ENCODE results near the gene FNIP2. TPM values are rescaled to one million over a fixed set of nuclear protein-coding genes. Genes with fewer than 3 reads are reported as not detected.

The FNIP2 gene
- total RNA-seq, 1 donor from 2014 or later = 56.0 TPM

DNA sequence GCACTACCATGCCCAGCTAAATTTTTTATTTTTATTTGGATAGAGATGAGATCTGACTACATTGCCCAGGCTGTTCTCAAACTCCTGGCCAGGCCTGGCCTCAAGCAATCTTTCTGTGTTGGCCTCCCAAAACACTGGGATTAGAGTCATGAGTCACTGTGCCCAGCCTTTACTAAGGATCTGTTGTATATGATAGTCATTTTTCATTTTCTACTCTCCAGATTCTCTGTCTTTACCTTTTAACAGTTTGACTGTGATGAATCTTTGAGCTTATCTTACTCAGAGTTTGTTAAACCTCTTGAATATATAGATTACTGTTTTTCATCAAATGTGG is 161.8 kb downstream of the FNIP2 start:
- no peaks in the 10 kb centered on the region for H3K27me3 Mint-ChIP-seq
- peaks cover 2% of the 10 kb centered on the region for H3K36me3 Mint-ChIP-seq (ENCODE audit: insufficient read depth)
- H3K27ac Mint-ChIP-seq = no peak overlapping the region

DNA sequence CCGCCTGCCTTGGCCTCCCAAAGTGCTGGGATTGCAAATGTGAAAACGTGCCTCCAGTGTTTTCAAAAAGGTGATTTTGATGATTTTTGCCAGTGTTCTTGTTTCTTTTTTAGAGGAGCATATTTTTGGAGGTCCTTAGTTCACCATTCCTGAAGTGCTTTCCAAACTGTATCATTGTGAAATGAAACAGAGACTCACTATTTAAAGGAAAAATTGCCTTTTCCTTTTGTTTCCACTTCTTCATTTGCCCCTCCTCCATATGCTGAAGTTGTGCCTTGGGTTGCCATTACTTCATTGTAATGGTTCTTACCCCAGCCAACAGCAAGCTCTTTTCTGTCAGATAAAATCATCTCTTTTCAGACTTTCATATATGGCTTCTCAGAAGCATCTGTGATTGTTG is 164.4 kb downstream of the FNIP2 start:
- Mint-ChIP-seq H3K9me3 (ENCODE audit: low read depth) (peaks cover 4% of the 10 kb centered on the region), H3K36me3 (ENCODE audit: insufficient read depth) (peaks cover 2% of the 10 kb centered on the region), H3K27me3 (no peaks in the 10 kb centered on the region), H3K4me3 (ENCODE audit: low read depth) (no peak overlapping the region), H3K4me1 (ENCODE audit: low read depth) (no peaks in the 10 kb centered on the region), H3K27ac (no peak overlapping the region)
- TF ChIP-seq, protein P1, sequence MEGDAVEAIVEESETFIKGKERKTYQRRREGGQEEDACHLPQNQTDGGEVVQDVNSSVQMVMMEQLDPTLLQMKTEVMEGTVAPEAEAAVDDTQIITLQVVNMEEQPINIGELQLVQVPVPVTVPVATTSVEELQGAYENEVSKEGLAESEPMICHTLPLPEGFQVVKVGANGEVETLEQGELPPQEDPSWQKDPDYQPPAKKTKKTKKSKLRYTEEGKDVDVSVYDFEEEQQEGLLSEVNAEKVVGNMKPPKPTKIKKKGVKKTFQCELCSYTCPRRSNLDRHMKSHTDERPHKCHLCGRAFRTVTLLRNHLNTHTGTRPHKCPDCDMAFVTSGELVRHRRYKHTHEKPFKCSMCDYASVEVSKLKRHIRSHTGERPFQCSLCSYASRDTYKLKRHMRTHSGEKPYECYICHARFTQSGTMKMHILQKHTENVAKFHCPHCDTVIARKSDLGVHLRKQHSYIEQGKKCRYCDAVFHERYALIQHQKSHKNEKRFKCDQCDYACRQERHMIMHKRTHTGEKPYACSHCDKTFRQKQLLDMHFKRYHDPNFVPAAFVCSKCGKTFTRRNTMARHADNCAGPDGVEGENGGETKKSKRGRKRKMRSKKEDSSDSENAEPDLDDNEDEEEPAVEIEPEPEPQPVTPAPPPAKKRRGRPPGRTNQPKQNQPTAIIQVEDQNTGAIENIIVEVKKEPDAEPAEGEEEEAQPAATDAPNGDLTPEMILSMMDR (IDR thresholded peaks at IDR 0.05; ENCODE audit: unreplicated experiment) = no peak
- no peak for DNase-seq (ENCODE audit: low spot score, unreplicated experiment)

More for the DNA sequence above, 161.8 kb downstream of the FNIP2 start:
- Mint-ChIP-seq H3K4me1 (ENCODE audit: low read depth) (no peaks in the 10 kb centered on the region), H3K9me3 (ENCODE audit: low read depth) (peaks cover 4% of the 10 kb centered on the region), H3K4me3 (ENCODE audit: low read depth) (no peak overlapping the region)
- no peak for DNase-seq (ENCODE audit: low spot score, unreplicated experiment)
- TF ChIP-seq, protein P1 (IDR thresholded peaks at IDR 0.05; ENCODE audit: unreplicated experiment) = no peak

DNA sequence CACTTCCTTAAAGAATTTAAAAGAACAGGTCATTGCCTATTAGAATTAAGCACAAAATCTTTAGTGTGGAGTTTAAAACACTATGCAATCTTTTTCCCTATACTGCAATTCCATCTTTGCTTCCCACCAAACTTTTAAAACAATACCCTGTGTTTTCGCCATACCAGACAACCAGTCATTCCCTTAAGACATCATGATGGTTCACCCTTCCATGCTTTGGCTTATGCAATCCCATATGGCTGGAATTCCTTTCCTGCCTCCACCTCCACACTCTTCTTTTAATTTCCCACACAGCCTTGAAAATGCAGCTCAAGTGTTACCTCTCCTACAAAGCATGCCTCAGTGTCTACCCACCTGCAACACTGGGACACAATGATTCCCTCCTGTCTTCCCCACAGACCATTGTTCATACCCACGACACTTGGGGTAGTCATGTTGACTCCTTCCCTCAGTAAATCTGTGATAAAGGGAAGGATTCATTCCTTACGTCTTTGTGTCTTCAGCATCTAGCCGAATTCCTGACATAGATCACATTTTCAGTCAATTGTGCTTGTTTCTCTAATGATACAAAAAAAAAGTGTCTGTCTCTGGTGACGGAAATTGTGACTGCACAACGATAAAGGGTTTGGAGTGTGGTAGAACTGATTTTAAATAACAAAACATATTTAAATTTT is 166.3 kb downstream of the FNIP2 start:
- Mint-ChIP-seq H3K36me3 (ENCODE audit: insufficient read depth) (no peaks in the 10 kb centered on the region), H3K4me3 (ENCODE audit: low read depth) (no peak overlapping the region), H3K27me3 (no peaks in the 10 kb centered on the region), H3K9me3 (ENCODE audit: low read depth) (no peaks in the 10 kb centered on the region), H3K4me1 (ENCODE audit: low read depth) (no peaks in the 10 kb centered on the region), H3K27ac (no peak overlapping the region)
- TF ChIP-seq, protein P1 (IDR thresholded peaks at IDR 0.05; ENCODE audit: unreplicated experiment) = no peak
- DNase-seq (ENCODE audit: low spot score, unreplicated experiment) = no peak

DNA sequence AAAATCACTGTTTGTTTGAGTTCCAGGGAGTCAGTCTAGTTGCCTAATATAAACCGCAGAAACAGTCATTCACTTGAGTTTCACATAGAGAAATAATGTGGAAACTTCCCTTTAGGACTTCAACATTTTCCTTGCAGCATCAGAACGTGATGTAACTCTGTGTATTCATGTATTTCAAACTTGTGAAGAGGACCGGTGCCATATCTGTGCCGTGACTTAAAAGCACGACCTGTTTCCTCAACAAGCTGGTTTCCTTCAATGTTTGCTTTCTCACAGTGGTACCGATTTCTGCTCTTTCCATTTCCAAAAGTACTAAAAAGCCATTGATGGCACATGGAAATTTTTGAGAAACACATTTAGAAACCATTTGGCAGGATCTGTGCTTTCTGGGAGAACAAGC is 167.4 kb downstream of the FNIP2 start:
- DNase-seq (ENCODE audit: low spot score, unreplicated experiment) = no peak
- TF ChIP-seq, protein P1 (IDR thresholded peaks at IDR 0.05; ENCODE audit: unreplicated experiment) = no peak
- Mint-ChIP-seq H3K4me3 (ENCODE audit: low read depth) (no peak overlapping the region), H3K27ac (no peak overlapping the region), H3K4me1 (ENCODE audit: low read depth) (no peaks in the 10 kb centered on the region), H3K27me3 (no peaks in the 10 kb centered on the region), H3K9me3 (ENCODE audit: low read depth) (no peaks in the 10 kb centered on the region), H3K36me3 (ENCODE audit: insufficient read depth) (no peaks in the 10 kb centered on the region)

DNA sequence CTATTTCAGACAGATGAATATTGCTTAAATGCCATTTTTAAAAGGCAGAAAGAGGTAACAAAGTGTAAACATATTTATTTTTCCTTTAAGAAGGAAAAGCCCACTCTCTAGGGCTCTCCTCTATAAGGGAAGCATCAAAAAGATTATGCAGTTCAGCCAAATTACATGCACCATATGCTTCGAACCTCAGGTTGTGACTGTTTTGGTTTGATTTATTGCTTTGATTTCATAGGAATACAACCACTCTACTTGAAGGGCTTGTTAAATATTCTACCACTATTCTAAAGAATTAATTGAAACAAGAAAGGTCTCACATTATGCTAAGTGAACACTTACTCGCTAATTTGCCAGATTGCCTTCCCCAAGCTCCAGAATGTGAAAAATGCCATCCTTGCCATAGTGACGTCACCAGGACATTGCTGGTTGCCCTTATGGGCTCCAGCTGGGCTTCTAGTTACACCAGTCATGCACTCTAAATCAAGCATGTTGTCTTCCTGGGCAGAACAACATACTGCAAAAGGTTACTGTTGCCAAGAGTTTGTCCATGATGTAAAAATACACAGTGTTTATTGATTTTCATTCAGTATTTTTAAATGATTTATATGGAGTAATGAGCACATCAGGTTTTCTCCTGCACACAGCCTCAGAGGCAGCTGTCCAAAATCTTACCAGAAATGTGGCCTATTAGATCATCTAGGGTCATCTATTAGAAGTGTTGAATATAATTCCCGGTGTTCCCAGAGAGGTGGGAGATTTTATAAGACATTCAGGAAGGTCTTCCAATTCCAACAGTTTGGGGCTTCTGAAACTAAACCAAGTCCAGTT is 169.6 kb downstream of the FNIP2 start:
- H3K36me3 Mint-ChIP-seq (ENCODE audit: insufficient read depth) = no peaks in the 10 kb centered on the region
- no peak overlapping the region for H3K27ac Mint-ChIP-seq
- no peak overlapping the region for H3K4me3 Mint-ChIP-seq (ENCODE audit: low read depth)
- DNase-seq (ENCODE audit: low spot score, unreplicated experiment) = no peak
- no peaks in the 10 kb centered on the region for H3K4me1 Mint-ChIP-seq (ENCODE audit: low read depth)
- H3K27me3 Mint-ChIP-seq = no peaks in the 10 kb centered on the region
- TF ChIP-seq, protein P1 (IDR thresholded peaks at IDR 0.05; ENCODE audit: unreplicated experiment) = no peak
- H3K9me3 Mint-ChIP-seq (ENCODE audit: low read depth) = no peaks in the 10 kb centered on the region
